ENCODE data around the gene NCF4.

GRCh38 chr22:36884349-36885158 is 23.7 kb downstream of the NCF4 start:
- TF ChIP-seq POLR2A (IDR thresholded peaks at IDR 0.05) (no peak), CTCF (IDR thresholded peaks at IDR 0.05) (no peak)
